NCI-H2107 treated with DMSO at 0.1 percent for 48 hours (cell line): ENCODE data around the gene MMP17.

Source experiments
- DNase-seq: peaks from one replicate; lab custom pipeline; 2025; ENCODE audit not compliant: unreplicated experiment; lab: John Stamatoyannopoulos, UW

The MMP17 gene

DNA sequence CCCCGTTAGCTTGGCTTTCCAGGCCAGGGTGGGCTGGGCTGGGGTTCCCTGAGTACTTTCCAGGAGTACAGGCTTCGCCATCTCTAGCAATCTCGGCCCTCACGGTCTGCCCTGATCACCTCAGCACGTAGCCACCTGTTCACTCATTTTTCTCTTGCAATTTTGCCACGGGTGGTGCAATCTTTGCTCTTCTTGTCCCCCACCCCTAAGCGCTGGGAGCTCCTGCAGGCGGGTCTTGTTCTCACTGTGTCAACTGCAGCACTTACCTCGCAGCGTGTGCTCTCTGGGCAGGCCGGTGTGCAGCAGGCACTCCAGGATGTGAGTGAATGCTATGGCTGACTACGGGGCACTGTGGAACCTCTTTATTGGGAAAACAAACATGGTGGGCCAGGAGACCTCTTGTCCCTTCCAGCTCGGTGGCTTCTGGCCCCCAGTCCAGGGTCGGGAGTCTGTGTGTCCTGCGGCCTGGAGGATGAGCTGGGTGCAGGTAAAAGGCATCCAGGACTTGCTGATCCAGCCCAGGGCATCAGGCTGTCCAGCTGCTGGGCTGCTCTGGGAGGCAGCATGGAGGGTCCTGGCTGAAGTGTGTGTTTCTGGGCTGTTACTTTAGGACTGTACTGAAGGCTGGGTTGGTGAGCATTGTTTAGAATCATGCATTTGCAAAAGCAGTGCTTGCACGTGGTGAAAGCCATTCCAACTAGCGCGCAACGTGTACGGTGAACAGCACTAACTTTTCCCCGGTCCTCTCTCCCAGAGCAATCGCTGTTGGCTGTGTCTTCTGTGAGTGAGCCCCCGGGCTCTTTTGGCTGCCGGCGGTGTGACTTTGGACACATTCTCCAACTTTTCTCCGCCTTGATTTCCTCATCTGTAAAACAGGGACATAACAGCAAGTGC lies 64.8 kb downstream of the MMP17 start:
- DNase-seq, result no peak

DNA sequence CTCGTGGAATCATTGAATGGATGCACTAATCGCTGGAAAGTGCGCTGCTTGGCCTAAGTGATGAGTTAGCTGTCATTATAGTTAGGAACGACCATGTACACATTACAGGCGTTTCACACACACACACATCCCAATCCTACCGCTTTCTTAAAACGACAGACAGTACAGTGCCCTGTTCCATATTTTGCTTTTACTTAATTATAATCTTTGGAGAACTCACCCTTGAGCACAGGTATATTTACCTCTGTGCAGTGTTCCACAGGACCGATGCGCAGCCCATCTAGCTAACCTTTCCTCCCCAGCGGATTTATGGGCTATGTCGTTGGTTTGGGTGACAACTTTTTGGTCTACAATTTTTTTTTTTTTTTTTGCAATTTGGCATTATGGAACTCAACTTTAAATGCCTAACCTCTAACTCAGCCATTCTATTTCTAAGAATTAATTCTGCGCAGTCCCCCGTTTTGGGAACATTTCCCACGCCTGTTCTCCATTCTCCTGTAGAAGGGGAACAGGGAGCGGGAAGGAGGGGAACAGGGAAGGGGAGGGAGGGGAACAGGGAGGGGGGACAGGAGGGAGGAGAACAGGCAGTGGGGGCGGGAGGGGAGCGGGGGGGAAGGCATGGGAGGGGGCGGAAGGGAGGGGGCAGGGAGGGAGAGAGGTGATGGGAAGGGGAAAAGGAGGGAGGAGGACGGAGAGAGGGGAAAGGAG lies 65.6 kb downstream of the MMP17 start:
- DNase-seq, result no peak

DNA sequence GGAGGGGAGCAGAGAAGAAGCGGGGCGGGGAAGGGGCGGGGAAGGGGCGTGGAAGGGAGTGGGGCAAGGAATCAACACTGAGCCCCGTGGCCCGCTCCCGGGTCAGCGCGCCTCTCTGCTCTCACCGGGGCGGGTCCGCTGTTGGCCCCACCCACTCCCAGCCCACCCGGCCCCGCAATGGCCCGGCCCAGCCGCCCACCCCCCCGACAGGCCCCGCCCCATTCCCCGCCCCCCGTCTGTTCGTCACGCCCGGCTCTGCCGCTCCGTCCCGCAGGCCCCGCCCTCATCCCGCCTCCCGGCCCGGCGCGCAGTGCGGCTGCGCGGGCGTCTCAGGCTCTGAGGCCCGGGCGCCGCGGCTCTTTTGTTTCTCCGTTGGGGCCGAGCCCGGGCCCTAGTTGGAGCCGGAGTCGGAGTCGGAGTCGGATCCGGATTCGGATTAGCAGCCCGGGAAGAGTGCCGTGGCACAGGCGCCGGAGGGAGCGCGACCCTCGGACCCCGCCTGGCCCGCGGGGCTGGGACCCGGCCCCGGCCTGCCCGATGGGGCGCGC lies 66.2 kb downstream of the MMP17 start, which contains the start of gene ULK1:
Gene ULK1 (plus strand): TSS at position 310 of the 548 bp plus-strand sequence. CDS start 380 bp downstream, outside the sequence.
- peak; percentile 43 for DNase-seq

DNA sequence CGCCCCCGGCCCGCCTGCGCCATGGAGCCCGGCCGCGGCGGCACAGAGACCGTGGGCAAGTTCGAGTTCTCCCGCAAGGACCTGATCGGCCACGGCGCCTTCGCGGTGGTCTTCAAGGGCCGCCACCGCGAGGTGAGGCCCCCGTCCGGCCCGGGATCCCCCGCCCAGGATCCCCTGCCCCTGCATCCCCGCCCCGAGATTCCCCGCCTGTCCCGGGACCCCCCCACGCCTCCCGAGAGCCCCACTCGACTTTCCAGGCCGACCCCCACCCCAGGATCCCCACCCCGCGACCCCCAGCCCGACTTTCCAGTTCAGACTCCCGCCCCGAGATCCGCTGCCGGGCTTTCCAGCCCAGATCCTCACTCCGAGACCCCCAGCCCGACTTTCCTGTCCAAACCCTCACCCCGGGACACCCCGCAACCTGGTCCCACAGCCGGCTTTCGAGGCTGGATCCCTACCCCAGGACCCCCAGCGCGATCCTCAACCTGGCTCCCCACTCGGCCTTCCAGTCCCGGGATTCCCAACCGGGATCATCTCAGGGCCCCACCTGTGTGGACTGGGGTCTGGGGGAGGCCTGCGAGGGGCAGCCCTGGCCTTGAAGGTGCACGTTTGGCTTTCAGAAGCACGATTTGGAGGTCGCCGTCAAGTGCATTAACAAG lies 66.9 kb downstream of the MMP17 start:
- no peak for DNase-seq

DNA sequence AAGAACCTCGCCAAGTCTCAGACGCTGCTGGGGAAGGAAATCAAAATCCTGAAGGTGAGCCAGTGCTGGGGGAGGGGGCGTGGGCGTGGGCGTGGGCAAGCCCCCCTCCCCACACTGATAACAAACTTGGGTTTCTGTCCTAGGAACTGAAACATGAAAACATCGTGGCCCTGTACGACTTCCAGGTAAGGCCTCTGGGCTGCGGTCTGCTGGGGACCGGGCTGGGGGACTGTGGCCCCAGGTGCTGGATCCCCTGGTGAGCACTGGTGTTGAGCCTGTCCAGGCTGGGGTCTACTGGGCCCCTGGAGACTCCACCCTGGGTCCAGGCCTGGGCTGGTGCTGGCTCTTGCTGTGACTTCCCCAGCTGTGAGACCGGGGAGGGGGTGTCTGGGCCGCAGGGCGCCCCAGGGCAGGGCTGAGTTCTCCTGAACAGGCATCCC lies 67.5 kb downstream of the MMP17 start:
- no peak for DNase-seq

DNA sequence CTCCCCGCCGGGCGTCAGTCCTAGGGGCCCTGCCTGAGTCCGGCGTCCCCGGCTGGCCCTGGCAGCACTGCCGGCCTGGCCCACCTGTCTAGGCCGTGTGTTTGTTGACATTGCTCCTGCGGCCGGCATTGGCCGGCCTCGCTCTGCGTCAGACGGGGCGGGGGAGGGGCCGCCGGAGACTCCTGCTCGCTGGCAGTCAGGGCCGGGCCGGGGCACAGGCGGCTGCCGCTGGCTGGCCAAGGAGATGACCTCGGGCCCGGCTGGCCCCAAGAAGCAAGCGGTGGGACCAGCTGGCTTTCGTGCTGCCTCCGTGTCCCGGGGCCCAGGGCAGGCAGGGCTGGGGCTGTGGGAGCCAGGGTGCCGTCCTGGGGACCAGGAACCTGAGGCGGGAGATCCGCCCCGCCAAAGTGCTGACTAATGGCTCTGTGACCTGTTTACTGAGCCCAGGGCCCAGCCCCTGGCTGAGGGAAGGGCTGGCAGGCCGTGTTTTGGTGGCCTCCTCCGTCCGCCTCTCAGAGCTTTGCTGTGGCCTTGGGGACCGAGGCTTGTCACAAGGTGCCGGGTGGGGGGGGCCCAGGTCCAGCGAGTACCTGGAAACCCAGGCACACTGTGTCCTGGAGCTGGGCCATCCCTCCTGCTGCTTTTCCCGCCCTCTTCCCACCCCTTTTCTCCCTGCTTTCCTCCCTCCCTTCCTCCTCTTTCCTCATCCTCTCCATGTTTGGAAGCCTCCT lies 68.1 kb downstream of the MMP17 start:
- peak; percentile 17 for DNase-seq

DNA sequence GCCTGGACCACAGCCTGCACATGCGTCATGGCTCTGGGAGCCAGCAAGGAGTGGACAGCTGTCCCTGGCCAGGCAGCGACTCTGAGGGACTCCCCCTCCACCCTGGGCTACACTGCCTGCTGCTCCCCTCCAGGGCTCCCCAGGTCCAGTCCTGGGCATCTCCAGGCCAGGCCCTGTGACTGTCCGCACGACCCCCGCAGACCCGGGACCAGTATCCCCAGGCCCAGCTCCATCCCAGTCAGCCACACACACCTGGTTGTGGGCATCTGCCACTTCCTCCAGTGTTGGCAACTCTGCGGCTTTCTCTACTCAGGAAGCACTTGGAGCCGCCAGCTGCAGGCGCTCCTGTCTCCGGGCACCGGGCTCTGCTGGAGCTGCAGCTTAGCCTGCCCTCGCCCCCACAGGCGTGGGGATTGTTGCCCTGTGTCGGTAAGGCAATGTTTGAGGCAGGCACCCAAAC lies 68.6 kb downstream of the MMP17 start:
- DNase-seq, result no peak

DNA sequence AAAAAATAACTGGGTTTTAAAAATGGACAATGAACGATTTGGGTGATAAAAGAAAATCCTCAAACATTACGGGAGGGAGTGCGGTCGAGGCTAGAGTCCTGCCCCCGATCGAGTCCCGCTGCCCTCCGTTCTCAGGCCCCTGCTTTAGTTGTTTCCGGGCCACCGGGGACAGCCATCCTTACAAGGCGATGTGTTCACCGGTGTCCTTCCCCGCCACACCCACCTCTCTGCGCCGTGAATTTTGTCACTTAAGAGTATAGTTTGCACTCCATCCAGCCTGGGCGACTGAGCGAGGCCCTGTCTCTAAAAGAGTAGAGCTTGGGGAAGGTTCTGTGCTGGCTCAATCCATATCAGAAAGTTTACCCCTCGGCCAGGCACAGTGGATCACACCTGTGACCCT lies 69.1 kb downstream of the MMP17 start:
- no peak for DNase-seq

DNA sequence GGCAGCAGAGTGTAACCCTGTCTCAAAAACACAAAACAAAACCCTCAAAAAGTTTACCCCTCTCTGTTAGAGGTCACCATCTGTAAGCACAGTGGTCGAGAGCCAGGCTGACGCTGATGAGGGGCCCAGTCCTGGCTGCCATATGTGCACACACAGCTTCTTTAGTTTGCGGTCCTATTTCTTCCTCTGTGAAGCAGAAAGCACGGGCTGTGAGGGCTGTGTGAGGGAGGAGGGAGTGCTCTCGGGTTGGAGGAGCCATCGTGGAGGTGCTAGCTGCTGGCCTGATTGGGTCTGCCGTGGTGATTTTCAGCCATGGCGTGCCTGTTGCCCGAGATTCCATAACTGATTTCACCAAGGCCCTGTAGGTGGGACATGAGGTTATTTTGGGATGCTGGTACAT lies 69.7 kb downstream of the MMP17 start:
- no peak for DNase-seq

DNA sequence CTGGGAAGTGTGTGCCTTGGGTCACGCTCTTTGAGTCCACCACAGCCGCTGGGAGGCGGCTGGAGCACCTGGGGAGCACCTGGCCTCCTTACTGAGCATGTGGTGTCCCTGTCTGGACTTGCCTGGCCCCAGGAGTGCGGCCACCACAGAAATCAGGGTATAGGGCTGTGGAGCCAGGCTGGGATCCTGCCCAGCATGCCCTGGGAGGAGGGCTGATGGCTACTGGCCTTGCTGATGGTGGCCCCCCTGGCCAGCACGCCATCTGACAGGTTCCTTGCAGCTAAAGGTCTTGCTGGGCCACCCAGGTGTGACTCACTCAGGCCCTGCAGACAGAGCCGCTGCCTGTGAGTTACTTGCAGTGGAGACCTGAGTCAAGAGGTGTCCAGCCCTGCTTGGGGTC lies 72.2 kb downstream of the MMP17 start:
- no peak for DNase-seq
